BJ (cell line): ENCODE data around the gene GADD45G. TPM values are rescaled to one million over a fixed set of nuclear protein-coding genes. Genes with fewer than 3 reads are reported as not detected.
A peak's percentile ranks its signal among the peaks of the same experiment; 100 is the strongest.

Experiments
- CTCF ChIA-PET: fragments of 350-600 bp; formaldehyde crosslinking; extraction: SDS; loops from one replicate; lab custom pipeline; 2021; ENCODE audit warnings: antibody characterized with exemption, inconsistent platforms; lab: Yijun Ruan, JAX
- POLR2A ChIA-PET: fragments of 300-600 bp; sonication (Branson Sonifier 250); formaldehyde crosslinking; extraction: SDS; loops from one replicate; lab custom pipeline; 2021; ENCODE audit warnings: antibody characterized with exemption; lab: Charles Lee
- DNase-seq: peaks from one replicate; pipeline ENCODE4 v3.0.0-alpha.2; 2011; ENCODE audit warnings: low read depth
- H3K27me3 ChIP-seq: 2 replicates; pipeline ENCODE4 v1.6.0; 2011; ENCODE audit warnings: low read length; ENCODE audit not compliant: control insufficient read depth, insufficient read depth
- H3K36me3 ChIP-seq: 2 replicates; pipeline ENCODE4 v1.5.1; 2011; ENCODE audit warnings: low read length; ENCODE audit not compliant: control insufficient read depth, insufficient read depth
- H3K4me3 ChIP-seq: 2 replicates; pipeline ENCODE4 v1.5.1; 2011; ENCODE audit warnings: low read depth, mild to moderate bottlenecking, control low read depth, low read length
- CTCF ChIP-seq: IDR thresholded peaks from 2 replicates; pipeline ENCODE4 v1.5.1; 2011; ENCODE audit warnings: low read depth, mild to moderate bottlenecking, control low read depth, inconsistent platforms, low read length, moderate library complexity; ENCODE audit not compliant: insufficient read depth
- polyA plus RNA-seq: library from polyadenylated mRNA; depleted of rRNA; stranded (reverse); fragments of >200 nt; gene quantifications from 2 replicates; pipeline ENCODE4 v1.2.3, GENCODE V29; 2011

The GADD45G gene
- polyA plus RNA-seq, 1 experiment: 0.07 TPM

GRCh38 chr9:89601306-89601705, 3.5 kb upstream of the GADD45G start:
- no peak for TF ChIP-seq CTCF
- POLR2A ChIA-PET: no interaction called here
- no peak for DNase-seq
- H3K4me3 ChIP-seq: no peak overlapping the region
- H3K27me3 ChIP-seq: peaks cover 3% of the 10 kb centered on the region
- CTCF ChIA-PET: interaction anchor here (0.6 to 8.3 kb wide), 10 partner anchors 8 to 1269 kb away, joined by 3 to 166 read pairs (median 4); no protein-coding TSS in a partner anchor
- no peaks in the 10 kb centered on the region for H3K36me3 ChIP-seq

- ChIA-PET CTCF (interaction anchor here (0.6 to 8.3 kb wide), 9 partner anchors 9 to 537 kb away, joined by 3 to 166 read pairs (median 4); no protein-coding TSS in a partner anchor), POLR2A (no interaction called here)
- Histone ChIP-seq H3K4me3 (no peak overlapping the region), H3K27me3 (peaks cover 3% of the 10 kb centered on the region), H3K36me3 (no peaks in the 10 kb centered on the region)
- DNase-seq: no peak
- no peak for TF ChIP-seq CTCF
Observed at GRCh38 chr9:89601856-89602562, 2.8 kb upstream of the GADD45G start.

GRCh38 chr9:89602978-89603766, 1.6 kb upstream of the GADD45G start:
- Histone ChIP-seq H3K36me3 (no peaks in the 10 kb centered on the region), H3K4me3 (no peak overlapping the region; the same call in 1 of the 2 replicates), H3K27me3 (peaks cover 3% of the 10 kb centered on the region)
- TF ChIP-seq CTCF: peak; percentile 90
- DNase-seq: no peak
- ChIA-PET POLR2A (no interaction called here), CTCF (interaction anchor here (0.6 to 8.3 kb wide), 28 partner anchors 10 to 1267 kb away, joined by 3 to 166 read pairs (median 3); no protein-coding TSS in a partner anchor)

GRCh38 chr9:89603767-89604665, 796 bp upstream of the GADD45G start:
- POLR2A ChIA-PET: interaction anchor here (0.5 kb wide), 1 partner anchor 399 kb away, joined by 3 read pairs; no protein-coding TSS in a partner anchor
- peak; percentile 37 for TF ChIP-seq CTCF
- CTCF ChIA-PET: interaction anchor here (0.8 to 8.3 kb wide), 18 partner anchors 10 to 499 kb away, joined by 3 to 166 read pairs (median 4); no protein-coding TSS in a partner anchor
- no peak for DNase-seq
- Histone ChIP-seq H3K4me3 (peak overlapping the region; percentile 17), H3K36me3 (no peaks in the 10 kb centered on the region), H3K27me3 (peaks cover 3% of the 10 kb centered on the region)
